GM21381 (cell line): ENCODE data around the gene CRHBP.
"Not testable (repeated sequence)": the region's sequence is repeated elsewhere in the genome, so short reads cannot be mapped to it uniquely, and the experiment has no call there.

Source experiments
- ATAC-seq: cut with Tn5 transposase; IDR thresholded peaks from one replicate; pipeline ENCODE4 v1.9.1; 2021; ENCODE audit warnings: mild to moderate bottlenecking, moderate library complexity; ENCODE audit not compliant: unreplicated experiment

Gene CRHBP

DNA sequence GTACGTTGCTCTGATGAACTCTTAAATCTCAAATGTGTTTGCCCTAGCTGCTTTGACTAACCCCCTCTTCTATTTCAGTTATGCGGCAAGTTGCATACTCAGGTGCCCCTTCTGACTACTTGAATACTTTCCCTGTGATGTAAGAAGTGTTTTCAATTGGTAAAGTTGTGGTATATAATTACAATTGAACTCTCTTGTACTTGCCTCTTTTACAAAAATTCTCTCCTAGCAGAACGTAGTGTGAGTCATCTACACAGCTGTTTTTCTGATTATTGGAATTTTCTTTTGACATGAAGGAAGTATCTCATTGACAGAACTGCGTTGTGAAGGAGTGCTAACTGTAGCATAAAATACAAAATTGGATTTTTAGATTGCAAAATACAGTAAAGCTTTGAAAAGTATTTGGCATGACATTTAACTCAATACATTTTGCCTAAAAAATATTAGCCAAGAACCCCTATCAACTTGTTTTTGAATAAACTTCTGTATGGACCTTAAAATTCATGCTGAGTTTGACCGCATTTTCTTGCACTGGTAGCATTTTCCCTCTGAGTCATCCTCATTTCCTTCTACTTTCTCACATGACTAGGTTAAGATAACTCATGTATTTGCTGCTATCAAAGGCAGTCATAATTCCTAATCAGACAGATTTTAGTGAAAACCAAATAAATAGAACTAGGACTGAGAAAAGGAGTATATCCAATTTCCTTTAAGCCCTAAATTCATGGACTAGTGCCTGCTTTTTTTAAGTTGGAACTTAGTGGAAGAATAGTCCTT, 6.3 kb downstream of the CRHBP start:
- no peak for ATAC-seq

DNA sequence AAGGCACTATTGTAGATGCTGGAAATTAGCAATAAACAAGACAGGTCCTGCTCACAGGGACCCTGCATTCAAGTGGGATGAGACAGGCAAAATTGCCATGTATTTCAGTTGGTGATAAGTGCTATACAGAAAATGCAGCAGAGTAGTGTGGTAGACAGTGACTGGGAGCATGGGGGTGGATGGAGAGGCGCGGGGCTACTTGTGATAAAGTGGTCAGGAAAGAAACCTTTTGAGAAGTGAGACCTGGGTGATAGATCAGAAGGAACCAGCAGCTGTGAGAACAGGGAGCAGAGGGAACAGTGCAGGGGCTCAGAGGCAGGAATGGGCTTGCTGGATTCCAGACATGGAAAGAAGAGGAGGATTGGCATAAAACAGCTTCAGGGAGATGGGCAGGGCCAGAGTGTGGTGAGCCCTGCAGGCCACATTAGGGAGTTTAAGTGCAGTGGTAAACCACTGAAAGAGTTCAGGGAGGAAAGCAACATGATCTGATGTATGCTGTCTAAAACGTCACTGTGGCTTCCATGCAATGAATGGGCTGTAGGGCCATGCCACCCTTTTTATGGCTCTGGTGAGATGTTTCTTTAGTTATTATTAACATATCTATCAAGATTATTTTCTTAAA, 7.3 kb downstream of the CRHBP start:
- no peak for ATAC-seq

DNA sequence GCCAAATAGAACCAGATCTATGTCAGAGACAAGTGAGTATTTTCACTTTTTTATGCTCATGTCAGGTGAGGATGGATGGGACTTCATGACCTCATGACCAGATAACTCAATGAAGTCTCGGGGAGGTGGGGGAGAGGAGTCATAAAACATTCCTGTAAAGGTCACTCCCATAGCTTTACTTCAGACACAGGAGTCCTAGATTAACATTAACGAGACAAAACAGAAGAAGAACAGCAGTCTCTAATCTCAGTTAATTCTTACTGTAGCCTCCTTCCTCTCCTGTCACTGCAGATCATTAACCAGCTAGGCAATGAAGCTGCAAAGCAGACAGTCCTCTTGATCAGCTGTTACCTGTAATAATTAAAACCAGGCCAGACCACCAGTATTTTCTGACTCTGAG, 11.2 kb downstream of the CRHBP start:
- ATAC-seq: no peak

DNA sequence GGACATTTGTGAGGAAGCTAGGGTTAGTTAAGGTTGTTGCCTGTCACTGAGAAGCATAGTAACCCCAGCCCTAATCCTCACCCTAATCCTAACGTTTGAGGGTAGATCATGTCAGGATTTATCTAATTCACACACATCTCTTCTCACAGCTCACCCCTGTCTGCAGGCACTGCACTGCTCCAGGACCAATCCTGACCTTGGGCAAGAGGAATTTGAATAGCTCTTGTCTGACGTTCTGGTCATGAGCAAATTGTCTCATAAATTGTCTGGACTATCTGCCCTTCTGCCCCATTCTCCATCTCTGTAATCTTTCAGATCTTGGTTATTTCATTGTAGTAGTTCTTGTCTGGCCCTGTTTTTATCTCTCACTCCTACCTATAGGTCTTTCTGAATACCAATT, 18.7 kb downstream of the CRHBP start:
- ATAC-seq: no peak

DNA sequence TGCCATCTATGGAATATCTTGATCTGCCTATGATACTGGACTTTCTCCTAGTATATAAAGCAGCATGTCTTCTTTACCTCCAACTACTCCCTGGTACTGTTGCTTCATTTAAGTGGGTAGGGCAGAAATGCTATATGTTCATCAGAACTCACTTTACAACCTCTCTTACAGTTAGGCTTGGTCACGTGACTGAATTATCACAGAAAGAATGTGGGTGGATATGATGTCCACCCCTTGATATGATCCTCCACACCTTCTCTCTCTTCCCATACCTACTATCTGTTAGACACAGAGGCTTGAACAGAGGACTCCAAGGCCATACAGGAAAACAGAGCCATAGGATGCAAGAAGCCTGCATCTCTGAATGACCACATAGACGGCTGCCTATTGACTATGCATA, 19.8 kb downstream of the CRHBP start:
- no peak for ATAC-seq

DNA sequence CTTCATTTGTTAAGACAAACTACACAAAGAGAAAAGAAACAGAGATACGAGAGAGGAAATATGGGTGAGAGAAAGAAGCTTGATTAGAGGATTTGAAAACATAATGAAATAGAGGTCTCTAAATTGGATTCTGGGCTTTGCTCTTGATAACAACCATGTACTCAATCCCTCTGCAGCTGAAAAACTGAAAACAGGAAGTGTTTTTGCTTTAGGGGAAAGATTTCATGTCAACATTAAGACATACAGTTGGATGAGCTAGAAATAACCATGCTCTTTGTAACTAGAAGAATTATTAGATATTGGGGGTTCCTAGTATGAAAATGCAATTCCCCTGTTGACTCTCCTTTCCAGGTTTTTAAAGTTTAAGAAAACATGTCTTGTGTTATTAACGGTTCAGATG, 21.9 kb downstream of the CRHBP start:
- no peak for ATAC-seq

DNA sequence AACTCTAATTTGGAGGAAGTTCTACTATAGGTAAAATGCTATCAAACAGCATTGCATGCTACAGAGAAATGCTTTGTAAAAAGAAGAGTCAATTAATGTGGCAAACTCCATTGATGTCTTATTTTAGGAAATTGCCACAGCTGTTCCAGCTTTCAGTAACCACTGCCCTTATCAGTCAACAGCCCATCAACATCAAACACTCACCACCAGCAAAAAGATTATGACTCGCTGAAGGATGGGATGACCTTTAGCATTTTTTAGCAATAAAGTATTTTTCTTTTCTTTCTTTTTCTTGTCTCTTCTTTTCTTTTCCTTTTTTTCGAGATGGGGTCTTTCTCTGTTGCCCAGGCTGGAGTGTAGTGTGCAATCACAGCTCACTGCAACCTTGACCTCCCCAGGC, 26.0 kb downstream of the CRHBP start:
- no peak for ATAC-seq

DNA sequence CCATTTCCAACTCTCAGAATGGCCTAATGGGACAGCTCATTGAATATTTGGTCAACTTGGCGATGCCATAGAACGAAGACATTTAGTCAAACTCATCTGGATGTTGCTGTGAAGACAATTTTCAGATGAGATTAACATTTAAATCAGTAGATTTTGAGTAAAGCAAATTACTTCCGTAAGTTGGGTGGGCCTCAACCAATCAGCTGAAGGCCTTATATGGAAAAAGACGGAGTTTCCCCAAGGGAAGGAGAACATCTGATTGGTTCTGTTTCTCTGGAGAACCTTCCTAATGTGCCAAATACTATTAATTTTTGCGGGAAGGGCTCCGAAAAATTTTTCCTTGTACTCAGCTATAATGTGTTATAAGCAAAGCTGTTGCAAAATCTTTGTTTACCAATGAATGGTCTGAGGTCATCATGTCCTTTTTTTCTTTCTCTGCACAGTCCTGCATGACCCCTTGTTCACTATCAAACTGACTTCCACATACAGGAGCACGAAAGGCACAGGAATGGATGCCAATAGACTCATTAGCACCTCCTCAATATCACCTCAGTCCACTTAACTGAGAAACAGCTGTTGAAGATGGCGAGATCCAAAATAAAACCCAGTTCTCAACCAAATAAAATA, 27.8 kb downstream of the CRHBP start:
- no peak for ATAC-seq

DNA sequence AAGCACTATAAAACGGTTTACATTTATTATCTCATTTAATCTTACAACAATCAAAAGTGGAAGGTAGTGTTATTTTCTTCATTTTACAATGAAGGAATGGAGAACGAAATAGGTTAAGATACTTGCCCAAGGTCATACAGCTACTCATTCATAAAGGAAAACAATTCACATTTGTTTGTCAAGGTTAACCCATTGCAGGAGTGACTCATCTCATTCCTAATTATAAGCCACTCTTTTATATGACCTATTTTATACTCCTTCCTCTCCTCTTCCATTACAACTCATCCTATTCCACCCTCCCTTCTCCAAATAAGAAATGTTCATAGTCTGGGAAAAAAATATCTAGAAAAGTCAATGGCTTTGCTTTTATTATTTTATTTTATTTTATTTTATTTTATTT, 29.6 kb downstream of the CRHBP start:
- no peak for ATAC-seq

DNA sequence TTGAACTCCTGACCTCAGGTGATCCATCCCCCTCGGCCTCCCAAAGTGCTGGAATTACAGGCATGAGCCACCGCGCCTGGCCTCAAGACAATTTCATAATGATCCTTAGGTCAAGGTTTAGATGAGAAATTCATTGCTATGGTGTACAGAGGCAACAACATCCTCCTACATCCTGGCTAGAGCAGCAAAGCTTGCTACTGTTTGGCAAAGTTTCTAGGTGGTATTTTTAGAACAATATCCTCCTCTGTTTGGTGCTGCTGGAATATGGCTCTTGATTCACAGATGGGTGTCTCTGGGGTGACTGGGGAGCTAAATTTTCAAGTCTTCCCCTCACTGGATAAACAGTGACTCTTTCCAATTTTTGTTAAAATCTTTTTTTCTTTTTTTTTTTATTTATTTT, 30.6 kb downstream of the CRHBP start:
- ATAC-seq: no peak

DNA sequence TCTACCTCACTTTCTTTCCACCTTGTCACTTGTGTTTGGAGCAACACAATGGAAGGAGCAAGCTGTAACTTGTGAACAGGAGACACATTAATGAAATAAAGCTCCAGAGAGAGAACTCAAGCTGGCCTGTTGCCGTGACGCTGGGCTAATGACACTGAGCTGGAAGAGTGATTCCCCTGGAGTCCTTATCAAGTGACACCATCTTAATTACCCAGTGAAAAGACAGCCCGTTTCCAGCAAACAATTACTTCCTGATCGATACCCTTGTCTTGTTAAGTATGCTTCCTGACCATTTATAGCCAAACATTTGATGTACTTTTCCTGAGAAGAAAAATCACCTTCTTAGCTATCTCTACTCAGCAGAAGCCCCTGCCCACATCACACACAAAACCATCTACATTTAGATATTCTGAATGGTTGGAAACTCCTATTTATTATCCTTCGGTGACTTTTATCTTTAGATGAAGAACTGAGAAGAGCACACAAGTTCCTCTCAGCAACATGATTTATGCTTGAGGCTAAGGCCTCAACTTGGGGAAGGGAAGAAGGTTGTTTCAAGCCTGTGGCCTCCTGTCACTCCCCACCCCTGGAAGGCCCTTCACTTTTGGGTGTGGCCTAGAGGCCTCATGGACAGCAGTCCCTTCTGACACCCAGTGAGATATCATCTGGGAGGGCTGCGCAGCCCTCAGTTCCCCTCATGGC, 34.1 kb downstream of the CRHBP start:
- no peak for ATAC-seq

DNA sequence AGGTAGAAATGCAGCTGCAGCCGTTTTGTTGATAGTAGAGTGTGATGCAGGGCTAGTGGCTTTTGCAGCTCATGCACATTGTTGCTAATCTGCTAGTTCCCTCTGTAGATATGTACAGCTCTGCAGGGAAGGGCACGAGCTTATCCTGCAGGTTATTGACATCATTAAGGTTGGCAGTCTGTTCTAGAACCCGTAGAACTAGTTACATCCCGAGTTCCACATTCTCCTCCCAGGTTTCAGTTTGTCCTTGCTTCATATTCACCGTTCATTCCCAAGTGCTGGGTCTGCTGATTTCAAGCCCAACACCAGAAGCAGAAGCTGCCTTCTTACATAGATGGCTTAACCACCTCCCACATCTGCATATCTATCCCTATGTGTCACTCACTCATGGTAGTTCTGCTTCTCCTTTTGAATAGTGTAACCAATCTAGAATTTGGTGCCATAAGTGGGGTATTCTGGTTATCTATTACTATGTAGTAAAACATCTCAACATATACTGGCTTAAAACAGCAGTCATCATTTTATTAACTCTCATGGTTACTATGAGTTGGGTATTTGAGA, 38.1 kb downstream of the CRHBP start:
- no peak for ATAC-seq

DNA sequence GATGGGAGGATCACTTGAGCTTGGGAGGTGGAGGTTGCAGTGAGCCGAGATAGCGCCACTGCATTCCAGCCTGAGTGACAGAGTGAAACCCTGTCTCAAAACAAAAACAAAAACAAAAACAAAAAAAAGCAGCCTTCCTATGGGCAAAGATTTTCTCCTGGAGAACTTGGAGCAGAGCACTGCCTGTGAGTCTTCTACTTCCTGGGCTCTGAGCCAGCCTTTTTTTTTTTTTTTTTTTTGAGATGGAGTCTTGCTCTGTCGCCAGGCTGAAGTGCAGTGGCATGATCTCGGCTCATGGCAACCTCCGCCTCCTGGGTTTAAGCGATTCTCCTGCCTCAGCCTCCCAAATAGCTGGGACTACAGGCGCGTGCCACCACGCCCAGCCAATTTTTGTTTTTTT, 40.6 kb downstream of the CRHBP start:
- ATAC-seq: not testable (repeated sequence)

DNA sequence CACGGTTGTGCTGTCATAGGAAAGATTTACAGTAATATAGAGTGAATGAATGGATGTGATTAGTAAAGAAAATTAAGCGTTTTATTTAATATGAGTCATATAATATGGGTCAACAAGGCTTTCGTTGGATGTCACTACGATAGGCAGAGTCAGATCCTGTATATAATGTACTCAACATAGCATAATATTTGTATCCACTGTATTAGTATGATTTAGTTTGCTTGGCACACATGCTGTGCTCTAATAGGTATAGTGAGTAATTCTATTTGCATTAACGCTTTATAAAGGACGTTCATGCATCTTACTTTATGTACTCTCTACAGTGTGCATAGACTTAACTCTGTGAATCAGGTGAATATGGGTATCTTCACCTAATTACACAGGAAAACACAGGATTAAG, 41.5 kb downstream of the CRHBP start:
- ATAC-seq: no peak

DNA sequence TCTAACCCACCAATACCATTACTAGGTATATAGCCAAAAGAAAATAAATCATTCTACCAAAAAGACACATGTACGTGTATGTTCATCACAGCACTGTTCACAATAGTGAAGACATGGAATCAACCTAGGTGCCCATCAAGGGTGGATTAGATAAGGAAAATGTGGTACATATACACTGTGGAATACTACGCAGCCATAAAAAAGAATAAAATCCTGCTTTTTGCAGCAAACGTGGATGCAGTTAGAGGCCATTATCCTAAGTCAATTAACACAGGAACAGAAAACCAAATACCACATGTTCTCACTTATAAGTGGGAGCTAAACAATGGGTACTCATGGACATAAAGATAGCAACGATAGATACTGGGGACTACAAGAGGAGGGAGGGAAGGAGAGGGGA, 45.4 kb downstream of the CRHBP start:
- ATAC-seq: not testable (repeated sequence)

DNA sequence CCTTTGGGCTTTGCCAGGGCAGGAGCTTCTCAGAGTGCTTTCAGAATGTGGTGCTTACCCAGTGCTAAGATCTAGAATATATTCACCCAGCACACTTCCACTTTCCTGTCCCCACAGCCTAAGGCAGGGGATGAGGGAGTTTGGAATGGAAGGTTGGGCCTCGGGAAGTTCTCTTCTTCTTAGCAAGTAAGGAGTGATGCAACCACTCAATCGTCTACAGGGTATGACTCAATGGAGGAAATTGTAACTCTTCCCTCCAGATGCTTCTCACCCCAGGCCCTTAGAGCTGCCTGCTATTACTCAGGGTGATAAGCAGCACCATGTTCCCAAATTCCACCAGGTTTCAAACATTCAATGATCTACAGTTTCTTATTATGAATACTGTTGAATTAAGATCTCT, 46.6 kb downstream of the CRHBP start:
- no peak for ATAC-seq

DNA sequence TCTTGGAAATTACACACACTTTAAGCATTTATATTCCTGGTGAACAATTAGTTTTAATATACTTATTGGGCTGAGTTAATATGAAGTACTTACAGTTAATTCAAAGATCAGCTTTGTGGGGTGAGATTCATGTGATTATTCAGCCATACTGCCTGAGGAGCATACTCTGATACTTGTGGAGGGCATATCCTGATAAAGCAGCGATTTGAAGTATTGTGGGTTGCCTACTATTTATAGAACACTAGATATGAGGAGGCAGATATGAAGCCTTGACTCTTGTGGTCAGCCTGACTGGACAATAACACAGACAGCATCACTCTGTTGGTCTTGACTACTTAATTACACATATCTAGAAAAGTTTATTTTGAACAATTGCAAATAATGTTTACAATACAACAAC, 50.4 kb downstream of the CRHBP start:
- ATAC-seq: no peak

DNA sequence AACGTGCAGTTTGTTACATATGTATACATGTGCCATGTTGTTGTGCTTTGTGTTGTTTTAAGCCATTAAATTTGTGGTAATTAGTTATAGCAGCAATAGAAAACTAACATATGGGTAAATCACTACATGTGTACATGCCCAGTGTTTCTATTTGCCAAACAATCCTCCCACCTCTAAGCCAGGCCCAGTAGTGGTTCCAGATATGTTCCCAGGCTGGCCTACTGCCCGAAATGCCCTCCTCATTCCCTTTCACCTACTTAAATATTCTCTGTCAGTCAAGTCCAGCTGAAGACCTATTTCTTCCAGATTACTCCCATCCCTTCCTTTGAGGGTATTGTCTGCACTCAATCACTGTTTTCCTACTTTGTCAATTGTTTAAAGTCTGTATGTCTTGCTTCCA, 53.3 kb downstream of the CRHBP start:
- no peak for ATAC-seq

DNA sequence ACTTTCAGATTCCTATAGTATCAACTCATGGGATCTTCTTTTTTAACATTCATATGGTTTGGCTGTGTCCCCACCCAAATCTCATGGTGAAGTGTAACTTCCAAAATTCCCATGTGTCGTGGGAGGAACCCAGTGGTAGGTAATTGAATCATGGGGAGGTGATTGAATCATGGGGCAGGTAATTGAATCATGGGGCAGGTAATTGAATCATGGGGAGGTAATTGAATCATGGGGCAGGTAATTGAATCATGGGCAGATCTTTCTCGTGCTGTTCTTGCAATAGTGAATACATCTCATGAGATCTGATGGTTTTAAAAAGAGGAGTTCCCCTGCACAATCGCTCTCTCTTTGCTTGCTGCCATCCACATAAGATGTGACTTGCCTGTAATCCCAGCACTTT, 55.6 kb downstream of the CRHBP start:
- no peak for ATAC-seq

DNA sequence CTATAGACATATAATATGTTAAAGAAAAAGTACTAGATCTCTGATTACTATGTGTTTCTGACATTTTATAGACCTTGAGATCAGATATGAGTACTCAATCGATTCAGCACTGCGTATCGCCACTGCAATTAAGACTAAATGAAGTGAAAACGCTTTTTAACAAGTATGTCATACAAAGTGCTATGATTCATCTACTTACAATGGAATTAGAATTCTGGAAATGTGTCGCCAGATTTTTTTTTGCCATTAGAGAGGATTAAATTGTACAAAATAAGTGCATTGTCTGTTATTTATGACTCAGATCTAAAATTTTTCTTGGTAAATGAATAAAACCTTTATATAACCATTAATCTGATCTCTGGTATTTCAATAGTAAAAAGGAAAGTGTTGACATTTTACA, 57.4 kb downstream of the CRHBP start:
- ATAC-seq: no peak

DNA sequence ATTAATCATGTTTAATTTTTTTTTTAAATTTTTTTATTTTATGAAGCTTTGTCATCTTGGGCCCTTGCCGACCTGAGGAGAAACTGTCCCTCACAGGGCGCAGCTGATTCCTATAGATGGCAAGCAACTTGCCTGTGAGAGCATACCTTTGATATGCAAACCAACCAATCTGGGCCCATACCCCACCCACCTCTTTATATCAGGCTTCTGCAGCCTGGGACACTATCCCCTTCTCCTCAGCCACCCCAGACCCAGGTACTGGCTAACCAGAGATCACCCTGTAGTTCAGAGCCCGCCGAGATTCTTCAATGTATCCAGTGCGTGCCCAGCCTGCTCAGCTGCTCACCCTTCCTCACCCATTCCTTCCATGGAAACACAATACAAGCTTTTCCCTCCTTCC, 58.7 kb downstream of the CRHBP start:
- ATAC-seq: no peak
